ENCODE data around the gene FBXO33. TPM values are rescaled to one million over a fixed set of nuclear protein-coding genes. Genes with fewer than 3 reads are reported as not detected.

The FBXO33 gene
- total and polyA plus RNA-seq, 2 of the 8 experiments (the other 6 are each of a cell fraction or from before 2014, with no cell fraction given): 4.7 to 11.5 TPM

GRCh38 chr14:39382463-39382862, 49.8 kb downstream of the FBXO33 start:
- H3K79me2 ChIP-seq (ENCODE audit: control insufficient read depth in 1 of 2, insufficient read depth in 2 of 2, low read length in 2 of 2): no peaks in the 10 kb centered on the region
- H3K56ac ChIP-seq (replicated peaks; ENCODE audit: insufficient read length, low read depth, low read length): no peak overlapping the region
- CTCF ChIA-PET (ENCODE audit: partially characterized antibody): interaction anchor here (0.9 to 1.3 kb wide), 2 partner anchors 10 to 18 kb away, joined by 3 read pairs; no protein-coding TSS in a partner anchor
- no peaks in the 10 kb centered on the region for H4K20me1 ChIP-seq (replicated peaks in 1 of 2; ENCODE audit: control insufficient read depth in 1 of 2, insufficient read depth in 2 of 2, low read length in 2 of 2)
- H4K91ac ChIP-seq (replicated peaks; ENCODE audit: insufficient read length, low read length): no peak overlapping the region
- no peak overlapping the region for H3K23ac ChIP-seq (ENCODE audit: insufficient read length)
- 83% methylated on average over 3 of the region's 3 CpGs; no CpG with 5 or more reads in 1 of the 2 experiments for WGBS, 2 experiments (ENCODE audit: extremely low coverage in 1 of 2, insufficient coverage in 1 of 2, insufficient read length in 1 of 2, insufficient replicate concordance in 2 of 2, low coverage in 1 of 2, low lambda C conversion rate in 2 of 2, missing lambda C conversion rate in 1 of 2)
- H3K27me3 ChIP-seq (replicated peaks in 1 of 4; ENCODE audit: control insufficient read depth in 3 of 4, extremely low read depth in 1 of 4, insufficient read depth in 3 of 4, low read length in 3 of 4): no peaks in the 10 kb centered on the region
- H2BK12ac ChIP-seq (ENCODE audit: low read depth, low read length): no peak overlapping the region
- H3K23me2 ChIP-seq (ENCODE audit: low read depth, low read length): no peaks in the 10 kb centered on the region
- no peaks in the 10 kb centered on the region for H3K36me3 ChIP-seq (ENCODE audit: control insufficient read depth in 2 of 4, insufficient read depth in 4 of 4, low read length in 3 of 4)
- no peak overlapping the region for H2BK15ac ChIP-seq (ENCODE audit: low read length)
- H2AFZ ChIP-seq (ENCODE audit: low read length): no peak overlapping the region
- H3K18ac ChIP-seq (ENCODE audit: extremely low read depth, low read length): no peak overlapping the region
- H2BK20ac ChIP-seq (ENCODE audit: low read length): no peak overlapping the region
- H3K9me3 ChIP-seq (ENCODE audit: insufficient read depth in 2 of 2, low read depth in 1 of 2, low read length in 1 of 2): no peaks in the 10 kb centered on the region
- DNase-seq (ENCODE audit: low read depth in 1 of 2, low spot score in 2 of 2) (no peak), FAIRE-seq (no peak)
- H2BK5ac ChIP-seq (ENCODE audit: low read depth, low read length): no peak overlapping the region
- no peak overlapping the region for H2BK120ac ChIP-seq (replicated peaks; ENCODE audit: low read depth, low read length)
- H3K4me2 ChIP-seq (ENCODE audit: insufficient read depth in 1 of 2, low read depth in 2 of 2, low read length in 2 of 2): no peak overlapping the region
- H4K8ac ChIP-seq (ENCODE audit: extremely low read depth, insufficient read depth, low read length): no peak overlapping the region
- H3K4me1 ChIP-seq (replicated peaks in 1 of 4; ENCODE audit: control insufficient read depth in 3 of 4, insufficient read depth in 4 of 4, low read length in 3 of 4): no peaks in the 10 kb centered on the region
- POLR2A ChIA-PET (ENCODE audit: partially characterized antibody): no interaction called here
- no peak overlapping the region for H2AK5ac ChIP-seq (ENCODE audit: low read depth, low read length)
- no peak overlapping the region for H3K27ac ChIP-seq (ENCODE audit: low read depth, low read length)
- H3K9ac ChIP-seq (replicated peaks in 1 of 4; ENCODE audit: extremely low read depth in 1 of 4, low read depth in 3 of 4, low read length in 3 of 4): no peak overlapping the region
- H3K14ac ChIP-seq (ENCODE audit: insufficient read length): no peak overlapping the region
- no peak overlapping the region for H3K4ac ChIP-seq (replicated peaks; ENCODE audit: insufficient read length, low read depth, low read length)
- no peaks in the 10 kb centered on the region for H3K79me1 ChIP-seq (ENCODE audit: low read depth, low read length)
- H4K5ac ChIP-seq (ENCODE audit: insufficient read length, low read depth, low read length): no peak overlapping the region
- H3K4me3 ChIP-seq (ENCODE audit: extremely low read depth in 1 of 4, insufficient read depth in 2 of 4, low read depth in 3 of 4, low read length in 4 of 4): no peak overlapping the region

Measured in H1 (cell line).